ENCODE data around the gene DIDO1. TPM values are rescaled to one million over a fixed set of nuclear protein-coding genes. Genes with fewer than 3 reads are reported as not detected.
A peak's percentile ranks its signal among the peaks of the same experiment; 100 is the strongest.
"Not testable (repeated sequence)": the region's sequence is repeated elsewhere in the genome, so short reads cannot be mapped to it uniquely, and the experiment has no call there.

The DIDO1 gene
- total and polyA plus RNA-seq, 2 donors, result 33.2 to 33.4 TPM

DNA sequence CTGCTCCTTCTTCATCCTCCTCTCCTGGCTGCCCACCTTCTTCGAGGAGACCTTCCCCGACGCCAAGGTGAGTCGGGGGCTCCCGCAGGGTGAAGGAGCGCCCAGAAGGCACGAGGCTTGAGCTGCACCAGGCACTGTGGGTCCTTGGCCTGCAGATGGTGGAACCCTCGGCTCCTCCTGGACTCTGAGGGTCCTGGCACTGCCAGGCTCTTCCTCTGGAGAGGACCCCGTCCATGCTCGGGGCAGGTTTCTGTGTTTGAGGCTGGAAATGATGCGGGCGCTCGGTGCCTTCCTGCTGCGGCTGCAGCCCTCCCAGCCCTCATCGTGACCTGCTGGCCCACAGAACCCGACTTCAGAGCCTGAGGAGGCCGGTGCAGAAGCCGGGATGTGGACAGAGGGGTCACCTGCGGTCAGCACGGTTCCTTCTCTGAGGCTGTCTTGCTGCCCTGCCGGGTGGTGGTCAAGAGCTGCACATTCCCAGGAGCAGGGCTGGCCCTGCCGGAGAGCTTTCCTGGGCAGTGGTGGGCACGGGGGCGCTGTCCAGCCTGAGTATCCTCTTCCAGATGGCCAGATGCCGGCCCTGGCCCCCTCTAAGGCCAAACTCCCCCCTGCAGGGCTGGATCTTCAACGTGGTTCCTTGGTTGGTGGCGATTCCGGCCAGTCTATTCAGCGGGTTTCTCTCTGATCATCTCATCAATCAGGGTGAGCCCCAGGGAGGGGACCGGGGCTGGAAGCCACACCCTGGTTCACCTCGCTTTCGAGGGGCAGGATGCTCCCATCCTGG lies 37.5 kb upstream of the DIDO1 start:
- H3K27ac ChIP-seq (ENCODE audit: low read depth in 1 of 2, low read length in 1 of 2), result no peak overlapping the region
- no peaks in the 10 kb centered on the region for H3K27me3 ChIP-seq (ENCODE audit: control insufficient read depth in 2 of 2, insufficient read depth in 1 of 2, low read length in 1 of 2)
- WGBS, result 98% methylated on average over 32 of the region's 32 CpGs
- H3K36me3 ChIP-seq (ENCODE audit: control insufficient read depth in 2 of 2, insufficient read depth in 2 of 2, low read length in 1 of 2), result no peaks in the 10 kb centered on the region
- no peaks in the 10 kb centered on the region for H3K9me3 ChIP-seq (ENCODE audit: control insufficient read depth in 2 of 2, insufficient read depth in 1 of 2, low read length in 1 of 2)
- DNase-seq (ENCODE audit: low read depth in 6 of 9, low spot score in 9 of 9), result no peak
- no peak overlapping the region for H3K4me3 ChIP-seq (ENCODE audit: low read length in 2 of 2)
- H3K4me1 ChIP-seq (ENCODE audit: control insufficient read depth in 2 of 2, insufficient read depth in 2 of 2, low read length in 2 of 2), result peaks cover 10 to 17% of the 10 kb centered on the region in 2 donors

GRCh38 chr20:62962891-62963613 lies 36.7 kb upstream of the DIDO1 start:
- Histone ChIP-seq H3K27me3 (ENCODE audit: control insufficient read depth in 2 of 2, insufficient read depth in 1 of 2, low read length in 1 of 2) (no peaks in the 10 kb centered on the region), H3K27ac (ENCODE audit: low read depth in 1 of 2, low read length in 1 of 2) (no peak overlapping the region), H3K36me3 (ENCODE audit: control insufficient read depth in 2 of 2, insufficient read depth in 2 of 2, low read length in 1 of 2) (no peaks in the 10 kb centered on the region), H3K4me1 (ENCODE audit: control insufficient read depth in 2 of 2, insufficient read depth in 2 of 2, low read length in 2 of 2) (peaks cover 18 to 25% of the 10 kb centered on the region in 2 donors), H3K4me3 (ENCODE audit: low read length in 2 of 2) (no peak overlapping the region), H3K9me3 (ENCODE audit: control insufficient read depth in 2 of 2, insufficient read depth in 1 of 2, low read length in 1 of 2) (no peaks in the 10 kb centered on the region)
- no peak for DNase-seq (ENCODE audit: low read depth in 6 of 9, low spot score in 9 of 9)
- 95% methylated on average over 32 of the region's 32 CpGs for WGBS

DNA sequence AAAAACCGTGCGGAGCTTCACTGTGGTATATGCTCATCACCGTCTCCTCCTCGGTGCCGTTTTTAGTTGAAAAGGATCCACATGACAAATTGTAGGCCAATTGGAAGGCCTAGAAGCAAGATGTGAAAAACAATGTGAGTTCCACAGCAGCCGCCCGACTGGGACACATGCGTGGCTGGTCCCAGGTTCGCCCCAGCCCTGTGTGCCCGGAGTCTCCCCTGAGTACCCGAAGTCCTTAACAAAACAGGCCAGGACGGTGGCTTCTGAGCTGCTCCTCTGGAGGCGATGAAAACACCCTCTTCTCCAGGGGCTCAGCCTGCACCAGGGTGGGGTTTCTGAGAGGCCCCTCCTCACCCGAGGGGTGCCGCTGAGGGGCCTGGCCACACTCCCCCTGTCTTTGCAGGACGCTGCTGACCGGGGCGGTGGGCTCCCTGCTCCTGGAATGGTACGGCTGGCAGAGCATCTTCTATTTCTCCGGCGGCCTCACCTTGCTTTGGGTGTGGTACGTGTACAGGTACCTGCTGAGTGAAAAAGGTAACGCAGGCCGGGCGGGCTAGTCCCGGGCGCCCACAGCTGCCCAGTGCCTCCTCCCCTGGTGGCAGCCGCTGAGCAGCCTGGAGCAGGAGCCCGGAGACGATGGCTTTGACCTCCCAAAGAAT lies 36.0 kb upstream of the DIDO1 start:
- H3K36me3 ChIP-seq (ENCODE audit: control insufficient read depth in 2 of 2, insufficient read depth in 2 of 2, low read length in 1 of 2), result no peaks in the 10 kb centered on the region
- H3K27ac ChIP-seq (ENCODE audit: low read depth in 1 of 2, low read length in 1 of 2), result no peak overlapping the region
- no peaks in the 10 kb centered on the region for H3K27me3 ChIP-seq (ENCODE audit: control insufficient read depth in 2 of 2, insufficient read depth in 1 of 2, low read length in 1 of 2)
- WGBS, result 97% methylated on average over 30 of the region's 30 CpGs
- no peak overlapping the region for H3K4me3 ChIP-seq (ENCODE audit: low read length in 2 of 2)
- H3K9me3 ChIP-seq (ENCODE audit: control insufficient read depth in 2 of 2, insufficient read depth in 1 of 2, low read length in 1 of 2), result peaks cover 0 to 5% of the 10 kb centered on the region in 2 donors
- no peak for DNase-seq (ENCODE audit: low read depth in 6 of 9, low spot score in 9 of 9)
- peaks cover 19 to 26% of the 10 kb centered on the region in 2 donors for H3K4me1 ChIP-seq (ENCODE audit: control insufficient read depth in 2 of 2, insufficient read depth in 2 of 2, low read length in 2 of 2)

DNA sequence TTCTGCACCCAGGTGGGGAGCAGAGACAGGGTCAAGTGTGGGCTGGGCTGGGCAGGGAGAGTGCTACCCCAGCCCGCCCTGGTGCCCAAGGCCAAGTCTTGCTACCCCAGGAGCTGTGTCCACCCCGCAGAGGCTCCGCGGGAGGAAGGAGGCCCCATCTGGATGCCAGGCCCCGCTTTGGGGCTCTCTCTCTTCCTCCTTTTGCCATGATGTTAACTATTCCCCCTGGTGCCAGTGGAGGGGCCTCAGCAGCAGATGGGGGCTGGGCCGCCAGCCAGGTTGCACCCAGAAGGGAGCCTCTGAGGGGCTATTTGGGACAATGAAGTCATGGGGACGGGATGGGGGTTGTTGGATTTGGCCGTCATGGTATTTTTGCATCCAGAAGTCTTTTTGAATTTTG lies 35.5 kb upstream of the DIDO1 start:
- Histone ChIP-seq H3K9me3 (ENCODE audit: control insufficient read depth in 2 of 2, insufficient read depth in 1 of 2, low read length in 1 of 2) (peaks cover 0 to 6% of the 10 kb centered on the region in 2 donors), H3K27me3 (ENCODE audit: control insufficient read depth in 2 of 2, insufficient read depth in 1 of 2, low read length in 1 of 2) (no peaks in the 10 kb centered on the region), H3K36me3 (ENCODE audit: control insufficient read depth in 2 of 2, insufficient read depth in 2 of 2, low read length in 1 of 2) (no peaks in the 10 kb centered on the region), H3K27ac (ENCODE audit: low read depth in 1 of 2, low read length in 1 of 2) (no peak overlapping the region), H3K4me3 (ENCODE audit: low read length in 2 of 2) (no peak overlapping the region), H3K4me1 (ENCODE audit: control insufficient read depth in 2 of 2, insufficient read depth in 2 of 2, low read length in 2 of 2) (peaks cover 19 to 26% of the 10 kb centered on the region in 2 donors)
- DNase-seq (ENCODE audit: low read depth in 6 of 9, low spot score in 9 of 9), result no peak
- WGBS, result 94% methylated on average over 8 of the region's 8 CpGs

DNA sequence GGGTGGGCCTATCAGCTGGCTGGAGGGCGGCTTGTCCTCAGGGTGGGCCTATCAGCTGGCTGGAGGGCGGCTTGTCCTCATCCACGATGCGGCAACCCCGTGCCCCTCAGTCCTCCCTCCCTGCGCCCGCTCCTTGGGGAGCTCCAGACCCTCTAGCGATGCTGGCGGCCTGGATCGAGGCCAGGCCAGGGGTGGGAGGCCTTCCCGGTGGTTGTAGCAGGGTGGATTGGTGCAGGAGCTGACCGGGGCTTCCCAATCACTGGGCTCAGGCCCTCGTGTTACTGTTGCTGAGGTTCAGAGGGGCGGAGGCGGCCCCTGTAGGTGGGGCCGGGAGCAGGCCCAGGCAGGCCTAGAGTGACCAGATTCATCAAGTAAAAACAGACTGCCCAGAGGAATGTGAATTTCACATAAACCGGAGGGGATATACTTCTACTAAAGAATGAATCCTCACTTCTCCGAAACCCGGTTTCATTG lies 35.0 kb upstream of the DIDO1 start:
- H3K36me3 ChIP-seq (ENCODE audit: control insufficient read depth in 2 of 2, insufficient read depth in 2 of 2, low read length in 1 of 2), result no peaks in the 10 kb centered on the region
- H3K27ac ChIP-seq (ENCODE audit: low read depth in 1 of 2, low read length in 1 of 2), result no peak overlapping the region
- DNase-seq (ENCODE audit: low read depth in 6 of 9, low spot score in 9 of 9), result no peak
- H3K27me3 ChIP-seq (ENCODE audit: control insufficient read depth in 2 of 2, insufficient read depth in 1 of 2, low read length in 1 of 2), result no peaks in the 10 kb centered on the region
- H3K4me1 ChIP-seq (ENCODE audit: control insufficient read depth in 2 of 2, insufficient read depth in 2 of 2, low read length in 2 of 2), result peaks cover 19 to 26% of the 10 kb centered on the region in 2 donors
- no peak overlapping the region for H3K4me3 ChIP-seq (ENCODE audit: low read length in 2 of 2)
- WGBS, result 92% methylated on average over 19 of the region's 19 CpGs
- H3K9me3 ChIP-seq (ENCODE audit: control insufficient read depth in 2 of 2, insufficient read depth in 1 of 2, low read length in 1 of 2), result peaks cover 0 to 6% of the 10 kb centered on the region in 2 donors

- not testable (repeated sequence) for H3K27ac ChIP-seq (ENCODE audit: low read depth in 1 of 2, low read length in 1 of 2); H3K4me3 ChIP-seq (ENCODE audit: low read length in 2 of 2); H3K36me3 ChIP-seq (ENCODE audit: control insufficient read depth in 2 of 2, insufficient read depth in 2 of 2, low read length in 1 of 2); H3K9me3 ChIP-seq (ENCODE audit: control insufficient read depth in 2 of 2, insufficient read depth in 1 of 2, low read length in 1 of 2); H3K27me3 ChIP-seq (ENCODE audit: control insufficient read depth in 2 of 2, insufficient read depth in 1 of 2, low read length in 1 of 2); DNase-seq (ENCODE audit: low read depth in 6 of 9, low spot score in 9 of 9)
- H3K4me1 ChIP-seq (ENCODE audit: control insufficient read depth in 2 of 2, insufficient read depth in 2 of 2, low read length in 2 of 2), result peaks cover 19 to 28% of the 10 kb centered on the region in 2 donors
- WGBS, result 94% methylated on average over 24 of the region's 31 CpGs
These were observed 34.4 kb upstream of the DIDO1 start for GRCh38 chr20:62960446-62961309.

DNA sequence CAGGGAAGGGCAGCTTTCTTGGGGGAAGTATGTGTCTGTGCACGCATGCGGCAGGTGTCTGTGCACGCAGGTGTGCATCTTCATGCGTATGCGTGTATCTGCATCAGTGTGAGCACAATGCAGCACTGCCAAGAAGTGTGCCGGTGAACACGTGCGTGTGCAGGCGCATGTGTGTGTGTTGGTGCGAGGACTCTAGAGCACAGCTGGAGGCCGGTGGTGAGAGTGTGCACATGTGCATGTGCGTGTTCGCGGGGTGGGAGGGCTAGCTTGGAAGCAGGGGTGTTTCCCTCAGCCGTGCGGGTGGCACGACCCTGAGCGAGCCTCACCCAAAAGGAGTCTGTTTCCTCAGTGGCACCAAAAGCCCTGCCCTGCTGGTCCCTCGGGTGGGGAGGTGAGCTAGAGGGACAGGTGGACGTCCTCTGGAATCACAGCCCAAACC lies 33.7 kb upstream of the DIDO1 start:
- Histone ChIP-seq H3K4me1 (ENCODE audit: control insufficient read depth in 2 of 2, insufficient read depth in 2 of 2, low read length in 2 of 2) (peaks cover 19 to 35% of the 10 kb centered on the region in 2 donors), H3K9me3 (ENCODE audit: control insufficient read depth in 2 of 2, insufficient read depth in 1 of 2, low read length in 1 of 2) (peaks cover 0 to 6% of the 10 kb centered on the region in 2 donors), H3K4me3 (ENCODE audit: low read length in 2 of 2) (no peak overlapping the region), H3K27ac (ENCODE audit: low read depth in 1 of 2, low read length in 1 of 2) (no peak overlapping the region), H3K36me3 (ENCODE audit: control insufficient read depth in 2 of 2, insufficient read depth in 2 of 2, low read length in 1 of 2) (no peaks in the 10 kb centered on the region), H3K27me3 (ENCODE audit: control insufficient read depth in 2 of 2, insufficient read depth in 1 of 2, low read length in 1 of 2) (no peaks in the 10 kb centered on the region)
- WGBS, result 85% methylated on average over 20 of the region's 20 CpGs
- no peak for DNase-seq (ENCODE audit: low read depth in 6 of 9, low spot score in 9 of 9)

DNA sequence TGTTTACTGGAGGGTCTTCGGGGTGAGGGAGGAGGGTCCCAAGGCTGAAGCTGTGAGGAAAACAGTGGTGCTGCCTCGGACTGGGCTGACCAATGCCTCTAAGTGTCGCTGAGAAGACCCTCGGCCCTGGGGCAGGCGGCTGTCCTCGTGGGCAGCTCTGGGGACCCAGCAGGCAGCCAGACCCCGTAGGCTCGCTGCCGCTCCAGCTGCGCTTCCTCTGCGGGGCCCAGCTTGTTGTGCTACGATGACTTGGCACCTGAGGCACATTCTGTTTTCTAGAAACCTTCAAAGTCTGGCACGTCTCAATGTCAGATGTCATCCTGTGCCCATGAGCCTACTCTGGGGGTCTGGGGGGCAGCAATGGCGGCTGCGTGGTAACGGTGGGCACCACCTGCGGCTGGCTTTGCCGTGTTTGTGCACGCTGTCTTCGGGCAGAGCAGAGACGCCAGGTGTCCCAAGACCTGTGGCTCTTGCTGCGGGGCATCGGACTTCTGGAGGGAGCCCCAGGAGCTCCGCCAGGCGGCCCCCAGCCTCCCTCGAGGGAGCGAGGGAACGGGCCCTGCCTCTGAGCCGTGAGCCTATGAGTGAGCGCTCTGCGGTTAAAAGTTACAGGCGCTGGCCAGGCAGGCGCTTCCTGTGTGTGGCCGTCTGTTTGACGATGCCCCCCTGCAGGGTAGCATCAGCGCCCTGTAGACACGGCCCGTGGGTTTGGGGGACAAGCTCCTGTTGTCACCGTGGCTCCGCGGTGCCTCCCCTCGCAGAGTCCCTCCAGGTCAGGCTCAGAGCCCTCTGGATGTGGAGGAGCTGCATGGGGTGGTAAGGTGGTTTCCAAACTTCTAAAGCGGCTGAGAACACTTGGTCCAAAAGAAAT lies 33.0 kb upstream of the DIDO1 start:
- Histone ChIP-seq H3K9me3 (ENCODE audit: control insufficient read depth in 2 of 2, insufficient read depth in 1 of 2, low read length in 1 of 2) (peaks cover 0 to 6% of the 10 kb centered on the region in 2 donors), H3K4me1 (ENCODE audit: control insufficient read depth in 2 of 2, insufficient read depth in 2 of 2, low read length in 2 of 2) (peaks cover 26 to 42% of the 10 kb centered on the region in 2 donors), H3K27me3 (ENCODE audit: control insufficient read depth in 2 of 2, insufficient read depth in 1 of 2, low read length in 1 of 2) (no peaks in the 10 kb centered on the region), H3K4me3 (ENCODE audit: low read length in 2 of 2) (no peak overlapping the region), H3K36me3 (ENCODE audit: control insufficient read depth in 2 of 2, insufficient read depth in 2 of 2, low read length in 1 of 2) (no peaks in the 10 kb centered on the region), H3K27ac (ENCODE audit: low read depth in 1 of 2, low read length in 1 of 2) (peak overlapping the region; percentile 46 to 69)
- peak in 3 of 9 donors; percentile 52 to 89 (median 67) for DNase-seq (ENCODE audit: low read depth in 6 of 9, low spot score in 9 of 9)
- WGBS, result 28% methylated on average over 43 of the region's 43 CpGs
